ENCODE results near the gene MEN1. TPM values are rescaled to one million over a fixed set of nuclear protein-coding genes. Genes with fewer than 3 reads are reported as not detected.

MEN1 gene
- total and polyA plus RNA-seq, 9 of the 15 experiments (the other 6 are each of a cell fraction or from before 2014, with no cell fraction given) = 3.4 to 57.2 (median 19.3) TPM

GRCh38 chr11:64858467-64859263 is 48.3 kb upstream of the MEN1 start:
- in situ Hi-C loops (cut with MboI) = no loop called here
- Histone ChIP-seq H4K20me1 (replicated peaks; ENCODE audit: control insufficient read depth, insufficient read depth, low read length) (no peaks in the 10 kb centered on the region), H3K79me2 (ENCODE audit: control insufficient read depth, insufficient read depth, low read length) (peaks cover 28% of the 10 kb centered on the region), H3K27ac (ENCODE audit: extremely low read depth, low read depth, low read length) (no peak overlapping the region), H3K4me3 (no peak overlapping the region), H3K9me1 (ENCODE audit: control insufficient read depth, insufficient read depth, low read length) (no peaks in the 10 kb centered on the region), H3K36me3 (ENCODE audit: control insufficient read depth, insufficient read depth, low read length) (peaks cover 60% of the 10 kb centered on the region; the same call in 2 of the 3 replicates), H3K4me1 (replicated peaks in 1 of 2; ENCODE audit: control insufficient read depth in 2 of 2, insufficient read depth in 2 of 2, low read length in 2 of 2) (peaks cover 22 to 56% of the 10 kb centered on the region in 2 experiments), H3K4me2 (ENCODE audit: insufficient read depth, low read length) (no peak overlapping the region), H3K27me3 (ENCODE audit: control insufficient read depth in 2 of 2, insufficient read depth in 2 of 2, low read length in 2 of 2) (no peaks in the 10 kb centered on the region), H3K9ac (ENCODE audit: insufficient read depth in 1 of 2, low read depth in 2 of 2, low read length in 2 of 2) (no peak overlapping the region), H3K9me3 (replicated peaks; ENCODE audit: control insufficient read depth, insufficient read depth, low read depth, low read length) (no peaks in the 10 kb centered on the region), H2AFZ (ENCODE audit: low read depth, low read length) (no peak overlapping the region)
- BruUV-seq (replicated peaks) = no TSS peak
- DNase-seq (ENCODE audit: extremely low read depth in 1 of 4, low spot score in 3 of 4) (no peak), FAIRE-seq (peak; percentile 44), ATAC-seq (no peak)
- ChIA-PET CTCF (ENCODE audit: low intra/inter-chr PET ratio) (no interaction called here), POLR2A (interaction anchor here (0.5 to 2.6 kb wide), 7 partner anchors 11 to 231 kb away, joined by 3 to 8 read pairs (median 4); no protein-coding TSS in a partner anchor)
- WGBS (ENCODE audit: insufficient coverage, low coverage, missing lambda C conversion rate) = 76% methylated on average over 17 of the region's 19 CpGs
- intact Hi-C loops (cut with micrococcal nuclease) = no loop called here
- TF ChIP-seq ELK3 (CRISPR knock-in tag; IDR thresholded peaks at IDR 0.05) (no peak), WHSC1 (IDR thresholded peaks at IDR 0.05; ENCODE audit: low read length) (no peak), CBFA2T3 (IDR thresholded peaks at IDR 0.05) (0 out of 2 replicates have a peak, but pooled peaks have one; percentile 12), TCF3 (CRISPR knock-in tag; IDR thresholded peaks at IDR 0.05) (no peak), PYGO2 (tag; IDR thresholded peaks at IDR 0.05) (no peak), ZNF780A (CRISPR knock-in tag; IDR thresholded peaks at IDR 0.05) (no peak), ARNT (IDR thresholded peaks at IDR 0.05) (no peak), ZNF239 (CRISPR knock-in tag; IDR thresholded peaks at IDR 0.05) (no peak), KDM5B (IDR thresholded peaks at IDR 0.05; ENCODE audit: insufficient replicate concordance, low read depth, low read length) (no peak), CREB1 (IDR thresholded peaks at IDR 0.05) (no peak), CREB1 (CRISPR knock-in tag; IDR thresholded peaks at IDR 0.05) (no peak), ARID4B (CRISPR knock-in tag; IDR thresholded peaks at IDR 0.05) (no peak), ZNF512 (tag; IDR thresholded peaks at IDR 0.05) (no peak), ZBTB2 (IDR thresholded peaks at IDR 0.05) (no peak)
